ENCODE data around the gene SYNJ2. TPM values are rescaled to one million over a fixed set of nuclear protein-coding genes. Genes with fewer than 3 reads are reported as not detected.

Gene SYNJ2
- total RNA-seq, 1 experiment from 2014 or later: 24.5 TPM

DNA sequence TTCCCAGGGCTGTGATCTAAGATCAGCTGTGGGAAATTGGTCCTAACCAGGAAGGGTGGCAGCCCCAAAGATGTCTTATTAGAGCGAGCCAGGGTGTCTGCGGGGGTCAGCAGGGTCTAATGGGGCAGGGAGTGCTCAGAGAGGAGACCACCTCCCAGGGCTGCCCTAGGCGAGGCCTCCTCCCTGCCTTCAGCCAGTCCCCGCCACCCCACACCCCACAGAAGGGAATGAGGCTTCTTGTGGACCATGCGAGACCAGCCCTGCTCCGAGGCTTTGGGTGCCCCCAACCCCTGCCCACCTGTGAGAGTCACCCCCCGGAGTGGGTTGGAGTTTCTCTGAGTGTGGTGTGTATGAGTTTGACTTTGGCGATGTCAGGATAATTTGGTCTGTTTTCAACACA, 37.8 kb downstream of the SYNJ2 start:
- no peaks in the 10 kb centered on the region for H3K79me1 ChIP-seq (ENCODE audit: insufficient read depth, low read depth, low read length, poor library complexity, severe bottlenecking)
- H3K9ac ChIP-seq (ENCODE audit: extremely low read depth, insufficient read length, low read length): no peak overlapping the region
- H3K27ac ChIP-seq (ENCODE audit: insufficient read length, low read depth, low read length): no peak overlapping the region
- H3K23me2 ChIP-seq (ENCODE audit: insufficient read length, low read depth, low read length, poor library complexity, severe bottlenecking): no peaks in the 10 kb centered on the region
- H3K9me3 ChIP-seq (ENCODE audit: control insufficient read depth, low read depth, low read length): no peaks in the 10 kb centered on the region
- no peak overlapping the region for H2AFZ ChIP-seq (ENCODE audit: low read length)
- no peak overlapping the region for H3K4ac ChIP-seq (ENCODE audit: low read depth, low read length)
- TF ChIP-seq, protein P1, sequence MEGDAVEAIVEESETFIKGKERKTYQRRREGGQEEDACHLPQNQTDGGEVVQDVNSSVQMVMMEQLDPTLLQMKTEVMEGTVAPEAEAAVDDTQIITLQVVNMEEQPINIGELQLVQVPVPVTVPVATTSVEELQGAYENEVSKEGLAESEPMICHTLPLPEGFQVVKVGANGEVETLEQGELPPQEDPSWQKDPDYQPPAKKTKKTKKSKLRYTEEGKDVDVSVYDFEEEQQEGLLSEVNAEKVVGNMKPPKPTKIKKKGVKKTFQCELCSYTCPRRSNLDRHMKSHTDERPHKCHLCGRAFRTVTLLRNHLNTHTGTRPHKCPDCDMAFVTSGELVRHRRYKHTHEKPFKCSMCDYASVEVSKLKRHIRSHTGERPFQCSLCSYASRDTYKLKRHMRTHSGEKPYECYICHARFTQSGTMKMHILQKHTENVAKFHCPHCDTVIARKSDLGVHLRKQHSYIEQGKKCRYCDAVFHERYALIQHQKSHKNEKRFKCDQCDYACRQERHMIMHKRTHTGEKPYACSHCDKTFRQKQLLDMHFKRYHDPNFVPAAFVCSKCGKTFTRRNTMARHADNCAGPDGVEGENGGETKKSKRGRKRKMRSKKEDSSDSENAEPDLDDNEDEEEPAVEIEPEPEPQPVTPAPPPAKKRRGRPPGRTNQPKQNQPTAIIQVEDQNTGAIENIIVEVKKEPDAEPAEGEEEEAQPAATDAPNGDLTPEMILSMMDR (conservative IDR thresholded peaks at IDR 0.05): no peak
- H3K4me3 Mint-ChIP-seq: no peak overlapping the region
- DNase-seq: no peak
- H3K4me1 Mint-ChIP-seq: peaks cover 15 to 20% of the 10 kb centered on the region in 2 experiments
- no peaks in the 10 kb centered on the region for H3K27me3 Mint-ChIP-seq (ENCODE audit: low read depth)
- no peak overlapping the region for H4K91ac ChIP-seq (ENCODE audit: insufficient read length, low read depth, low read length)
- no peak overlapping the region for H3T11ph ChIP-seq (ENCODE audit: low read length)
- no peak overlapping the region for H2BK12ac ChIP-seq (ENCODE audit: insufficient read length, low read depth, low read length)
- H2AK5ac ChIP-seq (ENCODE audit: insufficient read length, low read length): no peak overlapping the region
- H3K27me3 ChIP-seq (ENCODE audit: insufficient read depth, low read length): no peaks in the 10 kb centered on the region
- no peak overlapping the region for H3K56ac ChIP-seq (ENCODE audit: insufficient read length, low read depth, low read length)
- no peak overlapping the region for H3K4me2 ChIP-seq (ENCODE audit: insufficient read depth, insufficient read length, low read length)
- no CpG with 5 or more reads among the region's 8 CpGs for WGBS (ENCODE audit: extremely low coverage, insufficient read length, low lambda C conversion rate)
- H3K23ac ChIP-seq (ENCODE audit: insufficient read length, low read depth, low read length): no peak overlapping the region
- H4K8ac ChIP-seq (replicated peaks; ENCODE audit: insufficient read length, low read depth, low read length): no peak overlapping the region
- H4K20me1 ChIP-seq (ENCODE audit: control insufficient read depth, insufficient read depth, insufficient read length): no peaks in the 10 kb centered on the region
- no peak overlapping the region for H2BK20ac ChIP-seq (ENCODE audit: low read depth, low read length, poor library complexity, severe bottlenecking)
- no peak overlapping the region for H4K5ac ChIP-seq (ENCODE audit: insufficient read length, low read depth, low read length)
- no peak overlapping the region for H2BK120ac ChIP-seq (ENCODE audit: low read depth, low read length, poor library complexity, severe bottlenecking)
- no peak overlapping the region for H2BK15ac ChIP-seq (ENCODE audit: low read depth, low read length)
- H3K18ac ChIP-seq (ENCODE audit: insufficient read length, low read depth, low read length): no peak overlapping the region
- 0 out of 2 replicates have a peak, but pooled peaks cover 2% of the 10 kb centered on the region for H3K4me1 ChIP-seq (ENCODE audit: insufficient read depth, low read length)
- no peaks in the 10 kb centered on the region for H3K79me2 ChIP-seq (ENCODE audit: insufficient read depth, low read length)
- peaks cover 8 to 13% (median 9%) of the 10 kb centered on the region in 3 experiments; a peak in 6 of 7 replicates for H3K36me3 Mint-ChIP-seq (ENCODE audit: insufficient read depth in 1 of 3, low read depth in 3 of 3)
- no peaks in the 10 kb centered on the region for H3K9me3 Mint-ChIP-seq
- H3K27ac Mint-ChIP-seq: no peak overlapping the region
- H3K14ac ChIP-seq (ENCODE audit: insufficient read depth, low read length): no peak overlapping the region
- H2BK5ac ChIP-seq (ENCODE audit: insufficient read length, low read length): no peak overlapping the region
